Activated effector memory CD4-positive, alpha-beta T cell treated with anti-CD3 and anti-CD28 coated beads, Interleukin-2, amount 50 U/mL, for 16 hours (primary cell): ENCODE measurements around the gene VARS1.

Experiments used
- DNase-seq: peaks from one replicate; pipeline ENCODE4 v3.0.0-alpha.2; 2020

VARS1 gene

DNA sequence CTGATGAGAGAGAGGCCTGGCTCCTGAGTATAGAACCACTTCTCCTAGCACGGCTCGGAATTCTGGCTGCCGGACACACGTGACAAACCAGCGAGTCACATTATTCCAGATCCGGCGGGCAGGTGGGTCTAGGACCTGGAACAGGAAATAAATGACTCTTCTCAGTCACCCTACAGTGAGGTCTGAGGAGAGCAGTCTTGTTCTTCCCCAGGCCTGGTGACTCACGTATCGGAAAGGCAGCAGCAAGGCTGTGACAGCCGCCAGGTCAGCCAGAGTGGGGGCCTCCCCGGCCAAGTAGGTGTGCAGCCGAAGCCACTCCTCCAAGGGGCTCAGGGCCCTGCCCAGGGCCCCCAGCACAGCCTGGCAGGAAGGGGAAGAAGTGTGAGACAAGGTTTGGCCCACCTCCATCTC lies 2.8 kb downstream of the VARS1 start:
- no peak for DNase-seq

DNA sequence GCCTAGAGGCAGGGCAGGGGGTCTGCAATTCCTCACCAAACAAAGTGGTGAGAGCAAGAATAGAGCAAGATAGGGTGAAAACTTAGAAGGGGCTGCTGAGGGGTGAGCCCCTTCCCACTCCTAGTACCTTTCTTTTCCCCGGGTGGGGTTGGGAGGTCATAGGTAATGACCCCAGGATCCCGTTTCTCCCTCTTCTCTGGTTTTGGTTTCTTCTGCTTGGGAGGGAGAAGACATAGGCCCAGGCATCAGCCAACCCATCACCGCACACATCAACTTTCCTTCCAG lies 3.5 kb downstream of the VARS1 start:
- DNase-seq: no peak

DNA sequence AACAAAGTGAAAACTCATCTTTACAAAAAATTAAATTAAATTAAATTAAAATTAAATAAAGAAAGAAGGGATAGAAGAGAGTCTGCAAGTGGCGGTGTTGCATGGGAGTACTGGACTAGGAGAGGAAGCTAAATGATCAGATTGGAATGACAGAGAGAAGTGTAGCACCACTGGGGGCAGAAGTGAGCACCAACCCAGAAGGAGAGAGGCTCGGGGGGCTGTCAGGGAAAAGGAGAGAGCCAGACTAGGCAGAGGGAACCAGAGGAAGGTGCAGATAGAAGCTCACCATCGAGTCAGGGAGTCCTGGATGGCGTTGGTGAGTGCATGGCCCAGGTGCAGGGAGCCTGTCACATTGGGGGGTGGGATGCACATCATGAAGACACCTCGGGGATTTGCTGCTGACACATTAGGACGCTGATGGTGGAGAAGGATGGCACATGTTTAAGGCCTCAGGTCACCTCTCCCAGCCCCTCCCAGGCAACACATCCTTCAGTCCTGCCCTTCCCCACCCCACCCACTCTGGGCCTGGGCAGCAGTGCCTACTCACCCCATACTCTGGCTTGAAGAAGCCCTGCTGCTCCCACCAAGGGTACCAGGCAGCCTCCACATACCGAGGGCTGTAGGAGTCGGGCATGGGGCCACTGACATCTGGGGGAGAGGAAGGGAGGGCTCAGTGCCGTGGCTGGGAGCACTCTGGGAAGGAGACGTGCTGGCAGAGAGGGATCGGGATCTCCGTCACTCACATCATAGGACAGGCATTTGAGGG lies 4.0 kb downstream of the VARS1 start:
- DNase-seq: peak; percentile 73

DNA sequence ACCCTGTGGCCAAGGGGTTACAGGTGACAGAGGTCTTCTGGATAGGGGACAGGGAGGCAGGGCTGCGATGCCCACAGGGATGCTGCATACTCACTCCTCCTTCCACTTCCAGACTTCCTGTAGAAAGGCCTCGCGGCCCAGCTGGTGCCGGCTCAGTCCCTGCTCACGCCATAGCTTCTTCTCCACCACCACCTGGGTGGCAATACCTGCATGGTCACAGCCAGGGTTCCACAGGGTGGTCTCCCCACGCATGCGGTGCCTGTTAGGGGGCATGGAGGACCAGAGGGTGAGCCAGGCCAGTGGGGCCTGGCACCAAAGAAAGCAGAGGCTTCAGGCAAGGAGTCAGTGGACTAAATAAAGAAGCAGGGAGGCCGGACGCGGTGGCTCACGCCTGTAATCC lies 10.1 kb downstream of the VARS1 start:
- no peak for DNase-seq

DNA sequence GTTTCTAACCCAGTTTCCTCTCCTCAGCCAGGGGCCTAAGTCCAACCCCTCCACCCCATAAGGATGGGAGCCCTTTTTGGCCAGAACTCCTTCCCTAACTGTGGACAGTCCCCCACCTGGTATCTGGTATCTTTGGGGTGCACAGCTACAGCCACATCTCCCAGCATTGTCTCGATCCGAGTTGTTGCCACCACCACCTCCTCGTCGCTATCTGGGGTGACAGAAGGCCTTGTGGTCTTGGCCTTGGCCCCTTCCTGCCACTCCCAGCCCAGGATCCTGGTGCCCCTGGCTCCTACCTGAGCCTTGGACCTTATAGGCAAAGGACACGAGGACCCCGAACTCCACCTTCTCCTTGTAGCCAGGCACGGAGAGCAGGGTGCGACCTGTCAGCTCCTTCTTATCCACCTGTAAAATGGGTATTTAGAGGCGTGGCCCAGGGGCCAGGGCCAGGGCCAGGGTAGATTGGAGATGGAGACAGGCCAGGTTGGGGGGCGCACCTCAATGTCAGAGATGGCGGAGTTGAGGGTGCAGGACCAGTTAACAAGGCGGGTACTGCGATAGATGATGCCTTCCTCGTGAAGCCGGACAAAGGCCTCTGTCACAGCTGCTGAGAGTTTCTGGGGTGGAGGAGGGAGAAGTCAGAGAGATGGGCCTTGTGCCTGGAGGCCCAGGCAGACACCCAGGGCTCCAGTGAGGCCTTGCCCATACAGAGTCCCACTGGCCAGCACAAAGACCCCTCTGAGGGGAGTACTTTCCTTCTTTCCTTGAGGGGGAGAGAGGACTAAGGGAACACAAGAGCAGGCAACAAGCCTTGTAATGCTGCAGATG lies 11.2 kb downstream of the VARS1 start:
- no peak for DNase-seq

DNA sequence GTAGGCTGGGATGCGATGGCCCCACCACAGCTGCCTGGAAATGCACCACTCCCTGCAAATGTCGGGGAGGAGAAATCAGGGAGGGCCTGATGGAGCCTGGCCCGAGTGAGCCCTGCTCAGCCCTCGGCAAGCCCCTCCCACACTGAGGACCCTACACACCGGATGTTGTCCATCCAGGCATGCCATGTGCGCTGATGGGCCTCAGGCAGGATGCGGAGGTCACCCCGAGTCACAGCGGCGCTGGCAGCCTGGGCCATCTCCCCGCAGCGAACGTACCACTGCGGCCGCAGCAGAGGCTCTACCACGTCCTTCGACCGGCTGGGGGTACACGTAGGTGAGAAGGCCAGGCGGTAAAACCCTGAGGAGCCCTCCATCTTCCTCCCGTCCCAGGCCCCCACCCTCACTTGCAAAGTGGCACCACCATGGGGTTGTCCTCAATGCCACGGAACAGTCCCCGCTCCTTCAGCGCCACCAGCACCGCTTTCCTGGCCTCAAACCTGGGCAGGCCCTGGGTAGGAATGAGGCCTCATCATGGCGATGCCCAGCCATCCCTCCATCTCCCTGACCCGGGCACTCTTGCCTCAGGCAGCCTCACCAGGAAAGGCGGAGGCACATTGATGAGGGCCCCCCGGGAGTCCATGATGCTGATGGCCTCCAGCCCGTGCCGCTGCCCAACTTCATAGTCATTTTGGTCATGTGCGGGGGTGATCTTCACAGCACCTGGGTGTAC lies 13.3 kb downstream of the VARS1 start:
- no peak for DNase-seq

DNA sequence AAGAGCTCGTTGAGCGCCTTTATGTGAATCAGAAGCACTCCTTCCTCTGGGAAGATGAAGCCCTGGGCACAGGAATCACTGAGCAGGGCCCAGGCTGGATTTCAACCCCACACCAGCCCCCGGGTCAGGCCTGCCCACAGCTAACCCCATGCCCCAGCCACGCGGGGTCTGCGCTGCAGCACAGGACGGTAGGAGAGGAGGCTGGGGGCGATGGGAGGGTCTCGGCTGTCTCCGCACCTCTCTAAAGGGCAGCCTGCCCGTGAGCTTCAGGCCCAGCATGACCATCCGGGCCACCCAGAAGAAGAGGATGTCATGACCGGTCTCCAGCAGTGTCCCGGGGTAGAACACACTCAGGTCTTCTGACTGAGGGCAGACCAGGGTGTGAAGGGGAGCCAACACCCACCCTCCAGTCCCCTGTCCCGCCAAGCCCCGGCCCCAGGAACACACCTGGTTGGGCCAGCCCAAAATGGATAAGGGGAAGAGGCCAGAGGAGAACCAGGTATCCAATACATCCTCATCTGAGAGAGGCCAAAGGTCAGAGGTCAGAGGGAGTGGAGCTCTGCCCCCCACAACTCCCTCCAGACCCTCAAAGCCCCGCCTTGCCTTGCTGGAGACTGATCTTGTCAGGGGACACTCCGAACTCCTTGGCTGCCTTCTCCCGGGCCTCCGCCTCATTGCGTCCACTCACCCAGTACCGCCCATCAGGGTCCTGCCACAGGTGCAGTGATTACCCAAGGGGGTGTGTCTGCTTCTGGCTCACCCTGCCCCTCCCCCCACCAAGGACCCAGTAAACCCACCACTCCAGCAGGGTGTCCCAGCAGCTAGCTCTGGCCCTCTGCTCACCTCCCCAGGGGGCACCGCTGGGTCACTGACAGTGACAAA lies 14.1 kb downstream of the VARS1 start:
- no peak for DNase-seq

DNA sequence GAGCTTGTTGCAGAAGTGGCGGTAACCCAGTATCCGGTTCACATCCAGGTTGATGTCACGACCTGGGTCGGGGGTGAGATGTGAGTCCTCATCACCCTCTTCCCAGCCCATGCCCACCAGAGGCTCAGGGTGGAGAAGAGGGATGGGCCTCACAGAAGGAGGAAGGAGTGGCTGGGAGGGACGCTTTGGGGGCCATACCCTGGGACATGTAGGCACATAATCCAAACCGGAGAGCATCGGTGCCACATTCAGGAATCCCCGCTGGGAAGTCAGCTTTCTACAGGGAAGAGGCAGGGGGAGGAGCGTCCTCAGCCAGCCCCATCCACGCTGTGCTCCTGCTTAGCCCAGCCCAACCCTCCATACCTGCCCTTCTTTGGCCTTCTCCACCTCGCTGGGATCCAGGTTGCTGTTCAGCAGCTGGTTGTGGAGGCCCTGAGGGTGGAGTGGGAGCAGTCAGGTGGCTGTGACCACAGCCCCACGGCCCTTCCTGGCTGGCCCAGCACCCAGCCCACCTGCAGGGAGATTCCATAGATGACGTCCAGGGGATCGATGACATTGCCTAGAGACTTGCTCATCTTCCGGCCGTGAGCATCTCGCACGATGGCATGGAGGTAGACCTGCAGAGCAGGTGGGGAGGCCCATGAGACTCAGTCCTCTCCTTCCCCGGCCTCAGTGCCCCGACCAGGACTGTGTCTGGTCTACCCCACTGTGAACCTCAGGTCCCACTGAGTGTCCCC lies 14.9 kb downstream of the VARS1 start:
- DNase-seq: no peak

DNA sequence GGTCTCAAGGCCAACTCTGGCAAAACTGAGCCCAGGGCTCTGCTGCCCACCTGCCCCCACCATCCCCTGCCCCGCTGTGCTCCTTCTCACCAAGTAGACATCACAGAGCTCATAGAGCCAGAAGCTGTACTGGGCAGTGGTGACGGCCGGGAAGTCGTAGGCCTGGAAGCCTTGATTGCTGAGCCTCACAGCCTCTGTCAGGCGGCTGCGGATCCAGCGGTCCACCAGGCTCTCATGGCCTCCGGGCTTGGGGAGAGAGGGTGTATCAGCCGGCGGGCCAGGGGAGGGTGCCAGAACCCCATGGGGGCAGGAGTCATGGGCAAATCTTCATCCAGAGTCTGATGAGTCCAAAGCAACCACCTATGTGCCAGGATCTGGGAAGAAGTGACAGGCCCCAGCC lies 15.6 kb downstream of the VARS1 start:
- no peak for DNase-seq

DNA sequence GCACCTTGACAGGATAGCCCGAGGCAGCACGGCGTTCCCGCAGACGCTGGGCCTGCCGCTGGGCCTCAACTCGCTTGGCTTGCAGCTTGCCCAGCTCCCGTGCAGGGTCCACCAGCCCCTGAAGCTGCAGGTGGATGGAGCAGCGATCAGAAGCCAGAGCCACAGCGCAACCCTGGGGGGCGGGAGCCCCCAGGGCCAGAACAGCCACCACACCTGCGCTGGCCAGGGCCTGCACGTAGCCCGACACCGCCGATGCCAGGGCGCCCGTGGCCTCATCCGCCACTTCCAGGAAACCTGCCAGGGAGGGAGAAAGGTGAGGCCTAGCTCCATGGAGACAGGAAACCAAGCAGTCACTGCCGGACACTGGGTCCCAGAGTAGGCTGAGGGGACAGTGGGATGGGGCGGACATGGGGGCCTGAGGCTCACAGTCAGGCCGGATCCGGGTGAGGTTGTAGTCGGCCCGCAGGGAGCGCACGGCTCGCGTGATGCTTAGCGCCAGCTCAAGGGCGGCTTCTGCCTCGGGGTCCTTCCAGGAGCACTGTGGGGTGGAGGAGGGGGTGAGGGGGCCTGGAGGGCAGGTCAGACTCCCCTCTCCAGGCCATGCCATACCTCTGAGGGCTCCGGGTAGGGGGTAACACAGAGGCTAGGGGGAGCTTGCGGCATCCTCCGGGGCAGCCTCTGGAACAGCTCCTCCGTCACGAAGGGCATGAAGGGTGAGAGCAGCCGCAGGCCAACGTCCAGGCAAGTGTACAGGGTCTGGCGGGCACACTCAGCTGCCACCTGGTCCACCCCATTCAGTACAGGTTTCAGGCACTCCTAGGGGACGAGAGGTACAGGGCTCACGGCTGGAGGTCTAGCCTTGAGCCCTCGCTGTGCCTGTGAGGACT lies 16.3 kb downstream of the VARS1 start:
- no peak for DNase-seq

DNA sequence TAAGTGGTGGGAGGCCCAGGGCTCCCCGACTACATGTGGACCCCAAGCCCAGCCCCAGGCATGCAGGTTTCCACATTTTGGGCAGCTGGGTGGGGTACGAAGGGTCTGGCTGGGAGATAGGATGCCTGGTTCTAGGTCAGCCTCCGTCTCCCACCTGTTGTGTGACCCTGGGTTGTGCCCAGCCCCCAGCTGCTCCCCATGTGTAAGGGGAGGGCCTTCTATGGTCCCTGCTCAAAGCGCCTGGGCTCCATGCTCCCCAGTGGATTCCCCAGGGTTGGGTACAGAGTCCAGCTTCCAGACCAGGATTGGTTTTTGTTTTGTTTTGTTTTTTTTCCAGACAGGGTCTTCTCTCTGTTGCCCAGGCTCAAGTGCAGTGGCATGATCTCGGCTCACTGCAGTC lies 17.4 kb downstream of the VARS1 start:
- DNase-seq: no peak

DNA sequence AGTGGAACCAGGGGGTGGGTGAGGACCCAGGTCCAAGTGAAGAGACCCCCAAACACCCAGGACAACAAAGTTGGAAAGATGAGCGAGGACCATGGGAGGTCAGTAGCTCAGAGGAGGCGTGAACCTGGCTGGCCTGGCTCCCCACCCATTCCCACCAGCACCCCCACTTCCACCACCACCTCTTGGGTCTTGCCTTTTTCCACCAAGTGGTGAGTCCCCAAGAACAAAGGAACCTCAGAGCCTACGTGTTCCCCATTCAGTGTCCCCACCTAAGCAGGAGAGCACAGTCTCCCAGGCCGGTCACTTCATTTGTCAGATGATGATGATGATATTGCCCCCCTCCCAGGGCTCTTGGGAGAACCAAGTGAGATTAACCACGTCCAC lies 17.9 kb downstream of the VARS1 start:
- DNase-seq: no peak

DNA sequence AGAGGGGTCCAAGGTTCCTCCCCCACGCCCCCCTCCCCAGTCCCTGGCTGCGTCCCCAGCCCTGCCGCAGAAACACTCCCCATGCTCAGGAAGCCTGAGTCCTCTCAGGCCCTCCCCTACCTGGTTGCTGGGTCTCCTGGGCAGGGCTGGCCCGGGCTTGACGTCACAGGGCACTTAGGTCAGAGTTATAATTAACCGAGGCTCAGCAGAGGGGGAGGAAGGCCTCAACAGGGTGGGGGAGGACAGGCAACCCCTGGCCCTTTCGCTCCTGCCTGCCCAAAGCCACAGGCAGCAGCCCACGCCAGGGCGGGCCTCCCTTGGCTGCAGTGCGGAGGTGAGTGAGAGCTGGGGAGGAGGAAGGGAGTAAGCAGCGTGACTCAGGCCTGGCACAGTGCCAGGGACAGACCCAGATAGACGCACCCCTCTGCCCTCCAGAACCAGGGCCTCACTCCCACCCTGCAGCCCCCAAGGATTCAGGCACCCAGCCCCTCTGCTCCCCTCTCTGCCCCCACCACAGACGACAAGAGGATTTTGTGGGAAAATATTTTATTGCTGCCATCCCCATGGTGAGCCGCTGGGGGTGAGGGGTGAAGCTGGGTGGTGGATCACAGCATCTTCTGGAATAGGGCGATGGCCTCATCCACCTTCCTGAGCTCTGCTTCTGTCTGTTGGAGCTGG lies 18.4 kb downstream of the VARS1 start, which contains the start of gene VWA7:
Gene VWA7, minus strand, starts transcription at position 340 of the 678 bp plus-strand sequence. CDS start 549 bp downstream, outside the sequence.
- peak; percentile 91 for DNase-seq

DNA sequence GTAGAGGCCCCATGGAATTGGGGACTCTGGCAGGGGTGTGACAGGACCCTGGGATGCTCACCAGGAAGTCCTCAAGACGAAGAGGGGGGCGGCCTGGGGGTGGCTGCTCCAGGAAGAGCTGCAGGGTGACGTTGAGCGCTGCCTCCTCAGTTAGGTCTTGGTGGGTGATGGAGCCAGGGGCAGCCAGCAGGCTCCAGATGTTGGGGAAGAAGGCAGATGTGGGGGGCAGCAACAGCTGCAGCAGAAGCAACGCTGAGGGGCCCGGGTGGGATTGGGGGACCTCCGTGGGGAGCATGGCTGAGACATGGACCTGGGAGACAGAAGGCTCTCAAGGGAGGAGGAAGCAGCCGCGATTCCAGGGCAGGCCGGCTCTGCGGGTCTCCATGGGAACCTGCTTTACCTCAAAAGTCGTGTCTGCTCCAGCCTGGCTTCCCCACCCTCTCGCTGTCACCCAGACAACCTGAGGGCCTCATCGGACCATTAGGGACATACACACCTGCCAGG lies 19.0 kb downstream of the VARS1 start:
- no peak for DNase-seq

DNA sequence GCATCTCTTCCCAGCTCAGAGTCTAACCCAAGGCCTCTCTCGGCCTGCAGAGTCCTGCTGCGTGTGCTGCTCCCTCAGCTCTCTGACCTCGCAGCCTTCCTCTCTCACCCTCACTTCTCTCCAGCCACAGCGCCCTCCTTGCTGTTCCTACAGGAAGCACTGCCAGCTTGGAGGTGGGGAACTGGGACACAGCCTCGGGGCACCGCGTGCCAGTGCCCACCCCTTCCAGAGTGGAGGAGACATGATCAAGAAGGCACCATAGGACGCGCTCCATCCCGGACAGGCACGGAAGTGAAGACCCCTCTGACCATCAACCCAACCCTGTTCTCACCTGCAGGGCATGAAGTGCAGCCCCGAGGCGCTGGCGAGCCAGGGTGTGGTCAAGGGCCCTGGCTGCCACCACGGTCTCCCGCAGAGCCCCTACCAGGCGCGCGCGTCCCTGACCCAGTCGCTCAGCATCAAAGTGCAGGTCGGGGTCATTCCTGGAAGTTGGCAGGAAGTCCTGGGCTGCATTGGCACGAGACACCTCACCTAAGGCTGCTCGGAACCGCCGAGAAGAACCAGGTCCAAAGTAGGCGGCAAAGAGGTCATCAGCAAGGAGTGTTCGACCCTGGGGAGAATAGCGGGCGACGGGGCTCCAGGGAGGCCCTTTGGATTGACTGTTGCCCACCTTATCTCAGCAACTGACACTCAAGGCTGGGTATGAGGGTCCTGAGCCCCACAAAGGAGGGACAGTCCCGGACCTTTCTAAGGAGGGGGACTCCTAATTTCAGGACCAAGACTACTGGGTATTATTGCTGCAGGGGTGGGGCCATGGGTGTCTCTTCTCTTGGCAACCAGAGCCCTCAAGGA lies 19.7 kb downstream of the VARS1 start:
- no peak for DNase-seq

DNA sequence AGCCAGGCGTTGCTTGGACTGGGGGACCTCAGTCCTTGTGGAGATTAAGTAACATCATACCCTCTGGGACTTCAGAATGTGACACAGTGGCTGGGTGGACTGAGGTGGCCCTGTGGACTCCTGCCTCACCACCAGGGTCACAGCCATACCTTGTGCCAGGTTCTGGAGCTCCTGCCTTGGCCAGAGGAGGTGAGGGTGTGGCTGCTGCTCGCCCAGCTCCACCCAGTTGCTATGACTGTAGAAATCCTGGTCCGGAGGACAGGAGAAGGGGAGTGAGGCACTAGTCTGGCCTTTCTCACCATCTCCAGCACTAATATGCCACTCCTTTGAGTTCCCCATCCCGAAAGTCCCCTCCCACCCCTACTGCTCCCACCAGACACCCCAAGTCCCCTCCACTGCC lies 20.4 kb downstream of the VARS1 start:
- DNase-seq: no peak

DNA sequence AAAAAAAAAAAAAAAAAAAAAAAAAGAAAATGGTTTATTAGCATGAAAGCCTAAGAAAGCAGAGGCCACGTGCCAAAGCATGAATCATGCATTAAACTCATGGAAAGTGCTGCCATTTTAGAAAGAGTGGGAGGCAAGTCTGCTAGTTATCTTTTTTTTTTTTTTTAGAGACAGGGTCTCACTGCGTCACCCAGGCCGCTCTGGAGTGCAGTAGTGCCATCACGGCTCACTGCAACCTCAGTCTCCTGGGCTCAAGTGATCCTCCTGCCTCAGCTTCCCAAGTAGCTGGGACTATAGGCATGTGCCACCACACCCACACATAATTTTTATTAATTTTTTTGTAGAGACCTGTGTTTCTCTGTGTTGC lies 23.6 kb downstream of the VARS1 start:
- DNase-seq: no peak

DNA sequence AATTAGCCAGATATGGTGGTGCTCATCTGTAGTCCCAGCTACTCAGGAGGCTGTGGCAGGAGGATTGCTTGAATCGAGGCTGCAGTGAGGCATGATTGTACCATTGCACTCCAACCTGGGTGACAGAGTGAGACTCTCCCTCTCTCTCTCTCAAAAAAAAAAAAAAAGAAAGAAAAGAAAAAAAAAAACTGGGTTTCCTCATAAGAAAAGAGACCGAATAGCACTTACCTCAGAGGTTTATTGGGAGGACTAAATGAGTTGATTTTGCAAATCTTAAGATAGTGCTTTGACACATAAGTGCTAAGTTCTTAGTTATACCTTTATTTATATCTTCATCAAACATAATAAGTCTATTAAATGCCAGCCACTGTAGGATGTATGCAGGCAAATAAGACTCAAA lies 24.7 kb downstream of the VARS1 start:
- DNase-seq: no peak

DNA sequence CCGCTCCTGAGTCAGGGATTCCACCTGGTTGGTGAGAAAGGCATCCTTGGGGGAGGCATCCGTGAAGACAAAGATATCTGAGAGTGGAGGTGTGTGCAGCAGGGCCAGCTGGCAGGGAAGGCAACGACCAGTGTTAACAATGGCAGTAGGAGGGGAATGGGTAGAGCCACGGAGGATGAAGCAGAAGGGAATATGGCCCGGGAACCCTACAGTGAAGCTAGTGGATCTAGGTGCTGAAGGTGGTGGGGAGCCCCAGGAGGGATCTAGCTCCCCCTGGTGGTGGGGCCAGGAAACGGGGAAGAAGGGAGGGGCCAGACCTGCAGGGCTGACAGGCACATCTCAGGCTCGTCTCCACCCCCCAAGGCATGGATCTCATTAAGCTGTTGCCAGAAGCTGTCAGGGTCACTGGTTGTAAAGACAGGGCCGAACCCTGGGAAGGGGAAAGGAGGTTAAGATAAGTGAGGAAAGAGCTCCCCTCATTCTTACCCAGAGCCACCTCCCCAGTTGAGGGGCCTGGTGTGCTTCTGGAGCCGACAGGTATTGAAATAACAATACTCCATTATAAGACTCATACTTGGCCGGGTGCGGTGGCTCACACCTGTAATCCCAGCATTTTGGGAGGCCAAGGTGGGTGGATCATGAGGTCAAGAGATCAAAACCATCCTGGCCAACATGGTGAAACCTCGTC lies 25.7 kb downstream of the VARS1 start:
- peak; percentile 93 for DNase-seq
